HG03354 (cell line): ENCODE results near the gene SLC38A6.
A peak's percentile ranks its signal among the peaks of the same experiment; 100 is the strongest.
"Not testable (repeated sequence)": the region's sequence is repeated elsewhere in the genome, so short reads cannot be mapped to it uniquely, and the experiment has no call there.

Source experiments
- ATAC-seq: cut with Tn5 transposase; IDR thresholded peaks from one replicate; pipeline ENCODE4 v1.9.1; 2021; ENCODE audit warnings: mild to moderate bottlenecking; ENCODE audit not compliant: unreplicated experiment, poor library complexity, severe bottlenecking

Gene SLC38A6

DNA sequence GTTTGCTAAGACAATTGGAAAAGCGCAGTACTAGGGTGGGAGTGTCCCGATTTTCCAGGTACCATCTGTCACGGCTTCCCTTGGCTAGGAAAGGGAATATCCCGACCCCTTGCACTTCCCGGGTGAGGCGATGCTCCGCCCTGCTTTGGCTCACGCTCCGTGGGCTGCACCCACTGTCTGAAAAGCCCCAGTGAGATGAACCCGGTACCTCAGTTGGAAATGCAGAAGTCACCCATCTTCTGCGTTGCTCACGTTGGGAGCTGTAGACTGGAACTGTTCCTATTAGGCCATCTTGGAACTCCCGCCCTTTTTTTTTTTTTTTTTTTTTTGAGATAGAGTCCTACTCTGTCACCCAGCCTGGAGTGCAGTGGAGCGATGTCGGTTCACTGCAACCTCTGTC is 117.1 kb downstream of the SLC38A6 start:
- ATAC-seq = not testable (repeated sequence)

DNA sequence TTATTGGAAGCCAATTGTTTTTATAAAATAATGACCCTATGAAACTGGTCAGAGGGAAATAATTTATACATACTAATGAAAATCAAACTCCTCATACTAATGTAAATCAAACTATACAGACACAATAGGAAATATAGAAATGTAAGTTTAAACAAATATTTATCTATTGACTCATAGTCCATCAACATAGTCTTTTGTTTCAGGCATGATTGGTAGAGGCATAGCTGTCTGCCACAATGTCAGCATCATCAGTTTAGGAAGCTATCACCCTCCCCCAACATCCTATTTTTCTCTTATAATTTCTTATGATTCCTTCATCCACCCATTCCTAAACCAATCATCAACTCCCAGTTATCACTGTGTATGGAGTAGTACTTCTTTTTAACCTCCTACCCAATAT is 117.7 kb downstream of the SLC38A6 start:
- ATAC-seq = no peak

DNA sequence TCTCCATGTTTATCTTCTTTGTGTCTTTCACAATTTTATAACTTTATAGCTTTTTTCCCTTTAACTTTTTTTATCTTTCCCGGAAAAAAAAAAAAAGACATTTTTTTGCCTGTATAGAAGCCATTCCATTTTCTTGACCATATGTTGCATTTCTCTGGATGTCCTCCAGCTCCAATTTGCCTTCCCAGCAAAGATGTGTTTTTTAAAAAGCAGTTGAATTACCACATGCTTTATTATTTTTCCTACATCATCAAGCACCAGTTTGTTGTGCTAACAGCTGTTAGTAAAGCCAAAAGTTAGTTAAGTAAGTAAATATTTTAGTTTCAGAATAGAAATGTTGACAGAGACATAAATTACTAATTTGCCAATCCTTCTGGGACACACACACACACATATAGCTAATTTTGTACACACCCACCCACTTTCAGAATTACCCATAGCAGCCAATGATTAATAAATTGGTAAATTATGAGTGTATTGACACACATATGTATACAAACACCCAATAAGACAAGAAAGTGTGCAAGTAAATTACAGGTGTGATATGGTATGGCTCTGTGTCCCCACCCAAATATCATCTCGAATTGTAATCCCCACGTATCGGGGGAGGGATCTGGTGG is 118.3 kb downstream of the SLC38A6 start:
- ATAC-seq = peak; percentile 53

DNA sequence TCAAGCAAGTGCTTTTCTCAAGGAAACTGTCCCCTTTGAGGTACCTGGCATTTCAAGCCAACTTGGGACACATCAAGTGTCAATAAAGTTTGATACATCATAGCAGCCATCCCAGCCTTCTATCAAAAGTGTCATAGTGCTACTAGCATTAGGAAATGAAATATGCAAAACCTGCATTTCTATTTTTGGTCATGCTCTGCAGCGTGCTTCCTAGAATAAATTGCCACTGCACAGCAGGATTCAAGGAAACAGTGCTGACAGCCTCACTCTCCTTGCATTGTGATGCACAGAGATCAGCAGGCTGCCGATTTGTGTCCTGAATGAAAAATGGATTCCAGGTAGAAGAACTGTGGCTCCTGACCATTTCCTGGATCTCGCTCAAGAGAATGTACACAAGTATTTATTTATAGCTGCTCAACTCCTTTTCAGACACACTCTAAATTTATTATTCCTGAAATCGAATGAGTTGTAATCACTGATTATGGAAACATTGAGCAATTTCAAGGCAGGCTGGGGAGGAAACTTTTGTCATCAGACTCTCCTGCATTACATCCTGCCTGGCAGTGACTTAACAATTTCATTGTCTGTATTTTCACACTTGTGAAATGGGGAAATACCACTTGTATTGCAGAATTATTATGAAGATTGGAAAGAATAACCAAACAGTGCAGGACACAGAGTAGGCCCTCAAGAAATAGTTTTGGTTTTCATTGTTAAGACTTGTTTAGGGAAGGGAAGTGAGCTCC is 120.9 kb downstream of the SLC38A6 start:
- no peak for ATAC-seq
